Nephron progenitor cell (in vitro differentiated cells): ENCODE data around the gene EIPR1.
A peak's percentile ranks its signal among the peaks of the same experiment; 100 is the strongest.

ENCODE experiments used
- DNase-seq: peaks from one replicate; pipeline ENCODE4 v3.0.0; 2021
- H3K27ac Mint-ChIP-seq: 2 replicates; pipeline ENCODE4 v1.8.0; 2021; ENCODE audit warnings: mild to moderate bottlenecking, moderate library complexity, mixed read lengths
- H3K27me3 Mint-ChIP-seq: 2 replicates; pipeline ENCODE4 v1.8.0; 2021; ENCODE audit warnings: mild to moderate bottlenecking, low read depth, mixed read lengths; ENCODE audit not compliant: poor library complexity
- H3K36me3 Mint-ChIP-seq: 2 replicates; pipeline ENCODE4 v1.8.0; 2021; ENCODE audit warnings: low read depth, mixed read lengths
- H3K4me1 Mint-ChIP-seq: 2 replicates; pipeline ENCODE4 v1.8.0; 2021; ENCODE audit warnings: mixed read lengths
- H3K4me3 Mint-ChIP-seq: 2 replicates; pipeline ENCODE4 v1.8.0; 2021; ENCODE audit warnings: mild to moderate bottlenecking, moderate library complexity, mixed read lengths
- H3K9me3 Mint-ChIP-seq: 2 replicates; pipeline ENCODE4 v1.8.0; 2021; ENCODE audit warnings: mild to moderate bottlenecking, moderate library complexity, mixed read lengths
- TF ChIP-seq, protein P1 (sequence below): fragments of 200-600 bp; sonication (generic); IDR thresholded peaks from 2 replicates; pipeline ENCODE4 v1.5.0; 2021; ENCODE audit warnings: antibody characterized with exemption

EIPR1 gene

GRCh38 chr2:3256157-3256556 lies 121.5 kb downstream of the EIPR1 start:
- DNase-seq = no peak
- Mint-ChIP-seq H3K27ac (no peak overlapping the region), H3K4me1 (peaks cover 10% of the 10 kb centered on the region), H3K9me3 (no peaks in the 10 kb centered on the region), H3K36me3 (peaks cover 21% of the 10 kb centered on the region), H3K27me3 (peaks cover 6% of the 10 kb centered on the region), H3K4me3 (no peak overlapping the region)
- TF ChIP-seq, protein P1, sequence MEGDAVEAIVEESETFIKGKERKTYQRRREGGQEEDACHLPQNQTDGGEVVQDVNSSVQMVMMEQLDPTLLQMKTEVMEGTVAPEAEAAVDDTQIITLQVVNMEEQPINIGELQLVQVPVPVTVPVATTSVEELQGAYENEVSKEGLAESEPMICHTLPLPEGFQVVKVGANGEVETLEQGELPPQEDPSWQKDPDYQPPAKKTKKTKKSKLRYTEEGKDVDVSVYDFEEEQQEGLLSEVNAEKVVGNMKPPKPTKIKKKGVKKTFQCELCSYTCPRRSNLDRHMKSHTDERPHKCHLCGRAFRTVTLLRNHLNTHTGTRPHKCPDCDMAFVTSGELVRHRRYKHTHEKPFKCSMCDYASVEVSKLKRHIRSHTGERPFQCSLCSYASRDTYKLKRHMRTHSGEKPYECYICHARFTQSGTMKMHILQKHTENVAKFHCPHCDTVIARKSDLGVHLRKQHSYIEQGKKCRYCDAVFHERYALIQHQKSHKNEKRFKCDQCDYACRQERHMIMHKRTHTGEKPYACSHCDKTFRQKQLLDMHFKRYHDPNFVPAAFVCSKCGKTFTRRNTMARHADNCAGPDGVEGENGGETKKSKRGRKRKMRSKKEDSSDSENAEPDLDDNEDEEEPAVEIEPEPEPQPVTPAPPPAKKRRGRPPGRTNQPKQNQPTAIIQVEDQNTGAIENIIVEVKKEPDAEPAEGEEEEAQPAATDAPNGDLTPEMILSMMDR = no peak

DNA sequence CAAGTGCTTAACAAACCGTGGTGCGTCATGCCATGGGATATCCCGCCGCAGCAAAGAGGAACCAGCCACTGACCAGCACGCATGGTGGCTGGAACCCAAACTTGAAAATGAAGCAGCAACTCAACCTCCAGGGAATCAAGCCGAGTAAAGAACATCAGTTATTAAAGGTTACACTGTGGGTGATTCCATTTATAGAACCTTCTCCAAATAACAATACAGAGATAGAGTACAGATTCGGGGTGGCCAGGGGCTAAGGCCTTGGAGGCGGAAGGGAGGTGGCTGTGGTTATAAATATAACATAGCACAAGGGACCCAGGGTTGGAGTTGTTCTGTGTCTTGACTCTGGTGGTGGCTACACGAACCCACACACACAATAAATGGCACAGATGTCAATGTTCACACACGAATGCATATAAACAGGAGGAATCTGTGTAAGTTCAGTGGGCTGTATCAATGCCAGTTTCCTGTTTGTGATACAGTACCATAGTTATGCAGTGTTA lies 123.1 kb downstream of the EIPR1 start:
- Mint-ChIP-seq H3K9me3 (peaks cover 8% of the 10 kb centered on the region), H3K36me3 (peaks cover 28% of the 10 kb centered on the region), H3K27ac (no peak overlapping the region), H3K27me3 (peaks cover 6% of the 10 kb centered on the region), H3K4me3 (no peak overlapping the region), H3K4me1 (peaks cover 10% of the 10 kb centered on the region)
- no peak for DNase-seq
- TF ChIP-seq, protein P1 = no peak

GRCh38 chr2:3253913-3254441 lies 123.6 kb downstream of the EIPR1 start:
- Mint-ChIP-seq H3K4me3 (no peak overlapping the region), H3K27ac (no peak overlapping the region)
- DNase-seq = no peak

GRCh38 chr2:3251946-3252345 lies 125.7 kb downstream of the EIPR1 start:
- H3K27ac Mint-ChIP-seq = no peak overlapping the region
- H3K36me3 Mint-ChIP-seq = peaks cover 53% of the 10 kb centered on the region
- DNase-seq = peak; percentile 10
- peaks cover 27% of the 10 kb centered on the region for H3K9me3 Mint-ChIP-seq
- TF ChIP-seq, protein P1 = no peak
- no peak overlapping the region for H3K4me3 Mint-ChIP-seq
- H3K4me1 Mint-ChIP-seq = peaks cover 1% of the 10 kb centered on the region
- H3K27me3 Mint-ChIP-seq = peaks cover 6% of the 10 kb centered on the region

More at GRCh38 chr2:3253913-3254441, 123.6 kb downstream of the EIPR1 start:
- H3K36me3 Mint-ChIP-seq = peaks cover 33% of the 10 kb centered on the region
- TF ChIP-seq, protein P1 = no peak
- H3K9me3 Mint-ChIP-seq = peaks cover 13% of the 10 kb centered on the region
- peaks cover 10% of the 10 kb centered on the region for H3K4me1 Mint-ChIP-seq
- peaks cover 6% of the 10 kb centered on the region for H3K27me3 Mint-ChIP-seq

DNA sequence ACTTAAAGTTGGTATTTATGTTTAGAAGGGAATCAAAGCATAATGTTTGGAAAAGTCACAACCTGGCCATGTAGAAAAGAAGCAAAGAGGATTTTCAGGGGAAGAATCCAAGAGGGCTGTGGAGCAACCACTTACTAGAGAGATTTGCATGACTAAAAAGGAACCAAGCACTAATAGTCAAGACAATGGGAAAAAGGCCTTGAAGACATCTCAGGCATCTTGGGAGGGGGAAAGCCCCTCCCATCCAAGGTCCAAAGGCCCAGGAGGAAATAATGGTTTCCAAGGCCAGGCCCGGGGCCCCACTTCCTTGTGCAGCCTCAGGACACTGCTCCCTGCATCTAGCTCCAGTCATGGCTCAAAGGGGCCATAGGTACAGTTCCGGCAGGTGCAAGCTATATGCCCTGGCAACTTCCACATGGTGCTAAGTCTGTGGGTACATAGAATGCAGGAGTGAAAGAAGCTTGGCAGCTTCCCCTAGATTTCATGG lies 128.1 kb downstream of the EIPR1 start:
- peaks cover 27% of the 10 kb centered on the region for H3K9me3 Mint-ChIP-seq
- H3K36me3 Mint-ChIP-seq = peaks cover 61% of the 10 kb centered on the region
- DNase-seq = no peak
- no peak overlapping the region for H3K4me3 Mint-ChIP-seq
- no peaks in the 10 kb centered on the region for H3K4me1 Mint-ChIP-seq
- TF ChIP-seq, protein P1 = no peak
- no peak overlapping the region for H3K27ac Mint-ChIP-seq
- H3K27me3 Mint-ChIP-seq = peaks cover 2% of the 10 kb centered on the region
